HS-27A (cell line): ENCODE measurements around the gene AARS2.
"Not testable (repeated sequence)": the region's sequence is repeated elsewhere in the genome, so short reads cannot be mapped to it uniquely, and the experiment has no call there.

ENCODE experiments used
- DNase-seq: peaks from one replicate; pipeline ENCODE4 v3.0.0-alpha.2; 2012; ENCODE audit warnings: low read depth, missing footprints

AARS2 gene

GRCh38 chr6:44312901-44313788, at the start of gene AARS2:
Gene AARS2, minus strand, starts transcription at chr6:44313347. Its CDS starts 24 bp downstream, at chr6:44313323.
- DNase-seq = peak; percentile 59

DNA sequence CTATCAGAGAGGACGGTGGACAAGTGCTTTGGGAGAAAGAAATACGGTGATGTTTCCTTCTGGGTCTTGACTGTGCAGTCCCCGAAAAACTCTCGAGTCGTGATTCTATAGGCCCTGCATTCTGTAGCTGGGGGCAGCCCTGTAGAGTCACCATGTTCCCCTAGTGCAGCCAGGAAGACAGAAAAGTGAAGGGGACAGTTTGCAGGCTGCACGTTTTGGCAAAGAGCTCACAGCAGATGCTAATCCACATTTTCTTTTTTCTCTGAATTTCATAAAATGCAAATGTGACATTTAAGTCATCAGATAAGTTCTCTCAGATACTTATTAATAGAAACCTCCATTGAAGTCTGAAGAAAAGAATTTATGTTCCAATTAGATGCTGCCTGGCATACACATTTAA, 48.8 kb upstream of the AARS2 start:
- no peak for DNase-seq

GRCh38 chr6:44359973-44360372, 46.8 kb upstream of the AARS2 start:
- no peak for DNase-seq

DNA sequence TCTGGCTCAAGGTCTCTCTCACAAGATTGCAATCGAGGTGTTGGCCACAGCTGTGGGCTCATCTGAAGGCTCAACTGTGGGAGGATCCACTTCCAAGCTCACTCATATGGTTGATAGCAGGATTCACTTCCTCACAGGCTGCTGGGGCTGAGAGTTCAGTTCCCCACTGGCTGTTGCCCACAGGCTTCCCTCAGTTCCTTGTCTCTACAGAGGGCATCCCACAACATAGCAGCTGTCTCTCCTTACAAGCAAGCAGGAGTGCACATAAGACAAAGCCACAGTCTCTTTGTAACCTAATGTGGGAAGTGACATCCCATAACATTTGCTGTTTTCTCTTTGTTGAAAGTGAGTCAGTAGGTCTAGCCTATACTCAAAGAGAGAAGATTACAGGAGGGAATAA, 43.3 kb upstream of the AARS2 start:
- DNase-seq = no peak

DNA sequence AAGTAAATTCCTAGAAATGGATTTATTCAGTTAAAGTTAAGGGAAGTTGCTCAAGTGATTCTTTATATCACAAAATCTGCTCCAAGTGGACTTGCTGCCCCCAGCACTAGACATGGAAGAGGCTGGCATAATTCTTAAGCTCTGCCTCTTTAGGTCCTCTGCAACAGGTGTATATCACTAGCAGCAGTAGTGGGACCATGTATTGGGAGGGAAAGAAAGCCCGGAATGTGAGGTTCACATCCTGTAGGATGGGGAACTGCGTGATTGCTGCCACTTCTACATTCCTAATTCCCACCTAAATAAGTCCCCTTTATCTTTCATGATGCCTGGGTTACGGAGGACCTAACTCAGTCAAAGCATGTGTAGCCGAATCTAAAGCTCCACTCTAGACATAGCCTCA, 42.5 kb upstream of the AARS2 start:
- DNase-seq = no peak

GRCh38 chr6:44353336-44353735, 40.2 kb upstream of the AARS2 start:
- DNase-seq = no peak

DNA sequence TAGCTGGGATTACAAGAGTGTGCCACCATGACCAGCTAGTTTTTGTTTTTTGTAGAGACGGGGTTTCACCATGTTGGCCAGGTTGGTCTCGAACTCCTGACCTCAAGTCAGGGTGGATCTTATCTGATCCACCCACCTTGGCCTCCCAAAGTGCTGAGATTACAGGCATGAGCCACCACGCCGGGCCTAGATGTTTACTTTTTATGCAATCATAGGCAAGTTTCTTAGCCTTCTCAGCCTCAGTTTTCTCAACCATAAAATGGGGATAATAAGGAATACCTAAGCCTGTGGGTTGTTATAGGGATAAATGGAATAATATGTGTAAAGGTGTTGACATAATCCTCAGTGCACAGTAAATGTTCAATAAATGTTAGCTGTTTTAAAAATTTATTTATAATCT, 39.1 kb upstream of the AARS2 start:
- DNase-seq = no peak

DNA sequence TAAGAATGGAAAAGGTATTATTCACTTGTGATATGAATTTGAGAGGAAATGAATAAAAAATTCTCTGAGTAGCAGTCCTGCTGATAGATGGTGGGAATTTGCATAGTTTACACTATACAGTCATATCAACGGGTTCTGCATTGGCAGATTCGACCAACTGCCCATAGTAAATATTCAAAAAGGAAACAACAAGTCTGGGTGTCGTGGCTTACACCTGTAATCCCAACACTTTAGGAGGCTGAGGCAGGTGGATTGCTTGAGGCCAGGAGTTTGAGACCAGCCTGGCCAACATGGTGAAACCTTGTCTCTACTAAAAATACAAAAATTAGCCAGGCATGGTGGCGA, 37.5 kb upstream of the AARS2 start:
- not testable (repeated sequence) for DNase-seq

GRCh38 chr6:44349904-44350649, 36.9 kb upstream of the AARS2 start:
- DNase-seq = no peak

- DNase-seq = not testable (repeated sequence)
Observed at GRCh38 chr6:44346818-44347217, 33.7 kb upstream of the AARS2 start.

- DNase-seq = no peak
Observed at GRCh38 chr6:44342489-44342888, 29.3 kb upstream of the AARS2 start, which contains the start of gene SPATS1. Gene SPATS1, plus strand, starts transcription at chr6:44342650. Its CDS starts 446 bp downstream, at chr6:44343096.

GRCh38 chr6:44342052-44342451, 28.9 kb upstream of the AARS2 start:
- DNase-seq = no peak

- no peak for DNase-seq
Observed at GRCh38 chr6:44341095-44341890, 28.1 kb upstream of the AARS2 start.

DNA sequence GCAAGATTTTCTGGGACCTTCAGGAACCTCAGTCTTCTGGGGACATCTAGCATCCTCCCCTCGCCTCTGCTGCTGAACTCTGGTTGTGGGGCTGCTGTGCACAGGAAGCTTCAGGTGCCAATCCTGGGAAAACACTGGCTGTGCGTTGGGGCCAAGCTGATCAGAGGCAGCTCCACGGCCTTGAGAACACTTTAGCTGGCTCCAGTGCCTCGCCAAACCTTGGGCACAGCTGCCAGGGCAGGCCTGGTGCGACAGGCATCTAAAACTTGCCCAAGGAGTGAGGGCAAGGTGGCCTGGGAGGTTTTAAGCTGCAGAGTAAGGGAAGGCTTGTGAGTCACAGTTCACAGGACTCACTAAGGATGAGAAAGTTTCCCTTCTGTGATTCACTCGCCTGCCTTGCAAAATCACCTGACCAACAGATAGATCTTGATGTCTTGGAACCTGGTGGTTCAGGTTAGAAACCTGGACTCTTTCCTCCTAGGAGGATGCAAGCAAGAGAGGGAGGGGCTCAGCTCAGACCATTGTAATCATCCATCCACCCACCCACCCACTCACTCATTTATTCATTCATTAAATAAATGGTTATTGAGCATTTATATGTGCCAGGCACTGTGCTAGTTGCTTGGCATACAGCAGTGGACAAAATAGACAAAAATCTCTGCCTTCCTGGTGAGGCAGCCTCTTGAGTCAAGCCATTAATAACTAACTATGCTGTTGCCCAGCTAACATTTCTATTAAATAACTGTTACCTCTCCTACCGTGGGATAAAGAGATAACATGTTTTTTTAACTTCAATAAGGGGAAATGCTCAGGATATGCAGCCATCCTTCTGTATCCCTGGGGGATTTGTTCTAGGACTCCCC, 26.8 kb upstream of the AARS2 start:
- DNase-seq = no peak

DNA sequence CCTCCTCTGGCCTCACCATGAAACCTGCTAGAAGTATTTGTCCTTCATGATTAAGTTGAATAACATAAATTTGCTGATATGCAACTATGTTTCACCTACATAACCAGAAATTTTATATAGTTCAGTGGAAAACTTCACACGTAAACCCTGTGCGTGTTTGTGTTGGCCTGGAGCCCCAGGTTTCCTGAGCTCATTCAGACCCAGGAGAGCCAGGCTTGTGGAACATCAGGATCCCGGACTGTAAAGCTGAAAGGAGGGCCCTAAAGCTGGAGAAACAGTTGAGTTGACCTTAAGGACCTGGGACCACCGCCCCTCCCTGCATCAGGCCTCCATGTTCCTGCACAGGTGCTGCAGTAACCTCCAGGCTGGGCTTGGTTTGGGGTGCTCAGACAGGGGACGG, 26.2 kb upstream of the AARS2 start:
- no peak for DNase-seq

DNA sequence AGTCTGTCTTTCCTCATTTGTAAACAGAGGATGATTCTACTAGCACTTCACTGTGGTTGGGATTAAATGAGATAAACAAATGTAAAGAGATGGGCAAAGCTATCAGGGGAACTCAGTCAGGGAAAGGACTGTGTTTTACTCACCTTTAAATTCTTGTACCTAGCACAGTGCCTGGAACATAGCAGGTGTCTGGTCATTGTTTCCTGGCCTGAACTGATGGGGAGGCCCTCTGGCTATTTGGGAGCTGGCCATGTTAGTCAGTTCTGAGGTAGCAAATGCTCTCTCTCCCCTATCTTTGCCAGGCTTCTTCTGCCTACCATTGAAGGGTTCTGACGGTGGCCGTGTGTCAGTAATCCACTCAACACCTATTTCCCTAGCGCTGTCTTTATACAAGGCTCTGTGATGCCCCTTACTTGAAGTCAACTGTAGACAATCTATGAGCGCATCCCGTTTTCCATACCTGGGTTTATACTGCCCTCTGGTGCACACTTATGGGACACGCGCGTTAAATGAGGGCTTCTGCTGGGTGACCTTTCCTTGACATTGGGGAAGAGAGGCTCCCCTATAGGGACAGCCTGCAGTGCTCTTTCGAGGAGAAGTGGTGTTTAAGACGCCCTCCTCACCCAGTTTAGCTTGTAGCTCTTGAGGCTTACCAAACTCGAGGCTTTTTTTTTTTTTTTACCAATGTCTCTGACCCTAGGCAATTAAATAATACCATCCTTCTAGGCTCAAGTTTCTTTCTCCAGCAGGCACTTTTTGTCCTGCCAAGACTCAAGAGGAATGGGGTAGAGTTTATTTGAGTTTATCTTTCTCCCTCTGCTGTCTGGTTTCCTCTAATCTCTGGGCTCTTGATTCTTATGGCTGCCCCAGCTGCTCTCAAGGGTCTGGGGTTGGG, 25.3 kb upstream of the AARS2 start:
- DNase-seq = peak; percentile 36

DNA sequence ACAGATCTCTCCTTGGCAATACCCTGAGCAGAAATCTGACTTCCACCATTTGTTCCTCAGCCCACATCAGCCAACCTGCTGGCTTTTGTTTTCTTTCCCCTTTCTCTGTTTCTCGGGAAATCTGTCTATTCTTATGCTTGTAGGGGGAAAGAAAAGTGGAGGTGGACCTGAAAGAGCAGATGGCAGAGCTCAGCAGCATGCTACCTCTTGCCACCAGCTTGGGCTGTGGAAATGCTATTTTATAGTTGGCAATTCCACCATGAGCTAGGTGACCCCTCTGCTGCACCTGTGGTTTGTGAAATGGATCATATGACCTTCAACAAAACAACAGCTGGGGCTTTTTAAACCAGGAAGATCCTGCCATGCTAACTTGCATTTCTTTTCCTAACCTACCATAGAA, 22.5 kb upstream of the AARS2 start:
- DNase-seq = no peak

DNA sequence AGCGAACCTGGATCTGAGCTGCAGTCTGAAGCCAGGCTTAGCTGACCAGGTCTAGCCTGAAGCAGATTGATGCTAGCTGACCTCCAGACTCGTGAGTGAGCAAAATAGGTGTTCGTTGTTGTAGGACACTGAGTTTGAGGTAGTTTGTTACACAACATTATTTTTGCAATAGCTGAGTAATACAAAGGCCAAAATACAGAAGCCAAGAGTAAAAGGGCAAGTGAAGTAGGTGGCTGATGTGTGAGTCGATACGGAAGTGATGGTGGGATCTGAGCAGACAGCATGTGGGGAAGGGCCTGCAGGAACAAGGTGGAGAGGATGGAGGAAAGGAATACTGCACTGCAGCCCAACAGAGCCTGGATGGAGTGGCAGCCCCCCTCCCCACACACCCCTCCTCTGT, 20.8 kb upstream of the AARS2 start:
- no peak for DNase-seq

DNA sequence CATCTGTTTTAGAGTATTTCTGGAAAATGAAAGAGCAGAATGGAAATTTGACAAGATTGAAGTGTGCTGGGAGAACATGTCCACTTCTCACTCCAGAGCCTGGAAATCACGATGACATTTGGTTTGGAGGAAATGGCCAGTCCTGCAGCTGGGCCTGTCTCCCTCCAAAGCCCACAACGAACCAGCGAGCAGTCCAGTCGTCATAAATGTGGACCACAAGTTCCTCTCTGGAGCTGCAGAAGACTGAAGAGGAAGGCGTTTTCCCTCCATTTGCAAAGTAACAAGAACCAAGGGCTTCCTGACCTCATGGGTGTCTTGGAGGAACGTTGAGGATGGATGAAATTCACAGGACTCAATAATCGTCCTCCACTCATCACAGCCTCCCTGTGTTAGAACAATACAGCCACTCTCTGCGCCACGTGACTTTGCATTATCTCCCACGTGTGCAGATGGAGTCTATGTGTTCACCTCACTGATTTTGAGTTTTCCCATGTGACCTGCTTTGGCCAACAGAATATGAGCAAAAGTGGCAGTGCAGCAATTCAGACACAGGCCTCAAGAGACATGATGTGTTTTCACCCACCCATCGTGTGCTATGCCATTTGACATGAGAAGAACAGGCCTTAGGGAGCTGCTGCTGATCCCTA, 20.2 kb upstream of the AARS2 start:
- no peak for DNase-seq

GRCh38 chr6:44332585-44332984, 19.4 kb upstream of the AARS2 start:
- DNase-seq = no peak
